GM18511 (cell line): ENCODE measurements around the gene PATL2.
"Not testable (repeated sequence)": the region's sequence is repeated elsewhere in the genome, so short reads cannot be mapped to it uniquely, and the experiment has no call there.

Experiments
- ATAC-seq: cut with Tn5 transposase; IDR thresholded peaks from one replicate; pipeline ENCODE4 v1.9.1; 2021; ENCODE audit warnings: mild to moderate bottlenecking, moderate library complexity; ENCODE audit not compliant: unreplicated experiment

PATL2 gene

GRCh38 chr15:44719293-44719999 is 8.3 kb upstream of the PATL2 start:
- ATAC-seq = peak; percentile 51

DNA sequence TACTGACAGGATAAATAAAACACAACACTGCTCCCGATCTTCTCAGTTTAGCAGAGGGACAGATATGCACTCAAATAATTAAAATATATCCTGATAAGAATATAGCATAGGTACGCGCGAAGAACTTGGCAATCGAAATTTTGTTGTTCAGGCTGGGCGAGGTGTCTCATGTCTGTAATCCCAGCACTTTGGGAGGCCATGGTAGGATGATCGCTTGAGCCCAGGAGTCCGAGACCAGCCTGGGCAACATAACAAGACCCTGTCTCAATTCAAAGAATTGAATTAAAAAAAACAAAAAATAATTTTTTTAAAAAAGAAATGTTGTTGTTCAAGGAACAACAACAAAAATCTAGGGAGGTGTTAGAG is 7.8 kb upstream of the PATL2 start:
- no peak for ATAC-seq

DNA sequence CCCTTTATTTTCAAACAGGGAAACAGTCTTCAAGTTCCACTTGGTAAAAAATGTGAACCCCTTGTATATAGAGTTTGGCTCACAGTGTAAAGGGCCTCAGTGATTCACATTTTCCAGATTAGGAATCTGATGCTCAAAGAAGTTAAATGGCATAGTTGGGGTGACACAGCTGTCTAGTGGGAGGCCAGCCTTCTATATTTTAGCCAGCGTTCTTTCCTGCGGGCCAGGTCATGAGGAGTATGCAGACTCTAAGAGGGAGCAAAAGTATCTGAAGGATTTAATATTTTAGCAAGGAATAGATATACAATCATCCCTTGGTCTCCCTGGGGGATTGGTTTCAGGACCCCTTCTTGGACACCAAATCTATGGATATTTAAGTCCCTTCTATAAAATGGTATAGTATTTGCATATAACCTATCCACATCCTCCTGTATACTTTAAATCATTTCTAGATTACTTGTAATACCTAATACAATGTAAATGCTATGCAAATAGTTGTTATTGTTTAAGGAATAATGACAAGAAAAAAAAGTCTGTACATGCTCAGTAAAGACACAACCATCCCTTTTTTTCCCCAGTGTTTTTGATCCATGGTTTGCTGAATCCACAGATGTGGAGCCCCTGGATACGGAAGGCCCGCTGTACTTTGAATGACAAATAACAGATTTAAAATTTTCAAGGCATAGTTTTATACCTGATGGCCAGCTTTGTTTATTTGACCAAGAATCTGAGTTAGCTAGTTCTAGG is 7.2 kb upstream of the PATL2 start:
- no peak for ATAC-seq

GRCh38 chr15:44716983-44717602 is 6.0 kb upstream of the PATL2 start:
- ATAC-seq = no peak

DNA sequence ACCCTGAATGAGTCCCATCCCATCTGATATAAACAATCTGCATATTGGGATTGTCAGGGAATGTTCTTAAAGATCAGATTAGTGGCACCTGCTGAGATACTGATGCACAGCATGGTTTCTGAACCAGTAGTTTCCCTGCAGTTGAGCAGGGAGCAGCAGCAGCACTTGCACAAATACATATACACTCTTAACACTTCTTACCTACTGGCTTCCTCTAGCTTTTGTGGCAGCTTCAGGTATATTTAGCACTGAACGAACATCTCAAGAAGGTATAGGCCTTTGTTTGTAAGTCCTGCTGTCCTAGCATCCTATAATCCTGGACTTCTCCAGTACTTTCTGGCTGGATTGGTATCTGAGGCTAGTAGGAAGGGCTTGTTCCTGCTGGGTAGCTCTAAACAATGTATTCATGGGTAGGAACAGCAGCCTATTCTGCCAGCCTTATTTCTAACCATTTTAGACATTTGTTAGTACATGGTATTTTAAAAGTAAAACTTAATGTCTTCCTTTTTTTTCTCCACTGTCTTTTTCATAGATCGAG is 4.7 kb upstream of the PATL2 start:
- no peak for ATAC-seq

DNA sequence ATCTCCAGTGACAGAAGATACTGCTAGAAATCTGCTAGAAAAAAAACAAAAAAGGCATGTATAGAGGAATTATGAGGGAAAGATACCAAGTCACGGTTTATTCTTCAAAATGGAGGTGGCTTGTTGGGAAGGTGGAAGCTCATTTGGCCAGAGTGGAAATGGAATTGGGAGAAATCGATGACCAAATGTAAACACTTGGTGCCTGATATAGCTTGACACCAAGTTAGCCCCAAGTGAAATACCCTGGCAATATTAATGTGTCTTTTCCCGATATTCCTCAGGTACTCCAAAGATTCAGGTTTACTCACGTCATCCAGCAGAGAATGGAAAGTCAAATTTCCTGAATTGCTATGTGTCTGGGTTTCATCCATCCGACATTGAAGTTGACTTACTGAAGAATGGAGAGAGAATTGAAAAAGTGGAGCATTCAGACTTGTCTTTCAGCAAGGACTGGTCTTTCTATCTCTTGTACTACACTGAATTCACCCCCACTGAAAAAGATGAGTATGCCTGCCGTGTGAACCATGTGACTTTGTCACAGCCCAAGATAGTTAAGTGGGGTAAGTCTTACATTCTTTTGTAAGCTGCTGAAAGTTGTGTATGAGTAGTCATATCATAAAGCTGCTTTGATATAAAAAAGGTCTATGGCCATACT is 4.1 kb upstream of the PATL2 start:
- no peak for ATAC-seq

GRCh38 chr15:44713006-44713966 is 2.2 kb upstream of the PATL2 start:
- ATAC-seq = no peak

DNA sequence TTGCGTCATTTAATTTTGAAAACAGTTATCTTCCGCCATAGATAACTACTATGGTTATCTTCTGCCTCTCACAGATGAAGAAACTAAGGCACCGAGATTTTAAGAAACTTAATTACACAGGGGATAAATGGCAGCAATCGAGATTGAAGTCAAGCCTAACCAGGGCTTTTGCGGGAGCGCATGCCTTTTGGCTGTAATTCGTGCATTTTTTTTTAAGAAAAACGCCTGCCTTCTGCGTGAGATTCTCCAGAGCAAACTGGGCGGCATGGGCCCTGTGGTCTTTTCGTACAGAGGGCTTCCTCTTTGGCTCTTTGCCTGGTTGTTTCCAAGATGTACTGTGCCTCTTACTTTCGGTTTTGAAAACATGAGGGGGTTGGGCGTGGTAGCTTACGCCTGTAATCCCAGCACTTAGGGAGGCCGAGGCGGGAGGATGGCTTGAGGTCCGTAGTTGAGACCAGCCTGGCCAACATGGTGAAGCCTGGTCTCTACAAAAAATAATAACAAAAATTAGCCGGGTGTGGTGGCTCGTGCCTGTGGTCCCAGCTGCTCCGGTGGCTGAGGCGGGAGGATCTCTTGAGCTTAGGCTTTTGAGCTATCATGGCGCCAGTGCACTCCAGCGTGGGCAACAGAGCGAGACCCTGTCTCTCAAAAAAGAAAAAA is 1.4 kb upstream of the PATL2 start:
- ATAC-seq = peak; percentile 24

DNA sequence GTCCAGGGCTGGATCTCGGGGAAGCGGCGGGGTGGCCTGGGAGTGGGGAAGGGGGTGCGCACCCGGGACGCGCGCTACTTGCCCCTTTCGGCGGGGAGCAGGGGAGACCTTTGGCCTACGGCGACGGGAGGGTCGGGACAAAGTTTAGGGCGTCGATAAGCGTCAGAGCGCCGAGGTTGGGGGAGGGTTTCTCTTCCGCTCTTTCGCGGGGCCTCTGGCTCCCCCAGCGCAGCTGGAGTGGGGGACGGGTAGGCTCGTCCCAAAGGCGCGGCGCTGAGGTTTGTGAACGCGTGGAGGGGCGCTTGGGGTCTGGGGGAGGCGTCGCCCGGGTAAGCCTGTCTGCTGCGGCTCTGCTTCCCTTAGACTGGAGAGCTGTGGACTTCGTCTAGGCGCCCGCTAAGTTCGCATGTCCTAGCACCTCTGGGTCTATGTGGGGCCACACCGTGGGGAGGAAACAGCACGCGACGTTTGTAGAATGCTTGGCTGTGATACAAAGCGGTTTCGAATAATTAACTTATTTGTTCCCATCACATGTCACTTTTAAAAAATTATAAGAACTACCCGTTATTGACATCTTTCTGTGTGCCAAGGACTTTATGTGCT is 721 bp upstream of the PATL2 start:
- ATAC-seq = peak; percentile 16

DNA sequence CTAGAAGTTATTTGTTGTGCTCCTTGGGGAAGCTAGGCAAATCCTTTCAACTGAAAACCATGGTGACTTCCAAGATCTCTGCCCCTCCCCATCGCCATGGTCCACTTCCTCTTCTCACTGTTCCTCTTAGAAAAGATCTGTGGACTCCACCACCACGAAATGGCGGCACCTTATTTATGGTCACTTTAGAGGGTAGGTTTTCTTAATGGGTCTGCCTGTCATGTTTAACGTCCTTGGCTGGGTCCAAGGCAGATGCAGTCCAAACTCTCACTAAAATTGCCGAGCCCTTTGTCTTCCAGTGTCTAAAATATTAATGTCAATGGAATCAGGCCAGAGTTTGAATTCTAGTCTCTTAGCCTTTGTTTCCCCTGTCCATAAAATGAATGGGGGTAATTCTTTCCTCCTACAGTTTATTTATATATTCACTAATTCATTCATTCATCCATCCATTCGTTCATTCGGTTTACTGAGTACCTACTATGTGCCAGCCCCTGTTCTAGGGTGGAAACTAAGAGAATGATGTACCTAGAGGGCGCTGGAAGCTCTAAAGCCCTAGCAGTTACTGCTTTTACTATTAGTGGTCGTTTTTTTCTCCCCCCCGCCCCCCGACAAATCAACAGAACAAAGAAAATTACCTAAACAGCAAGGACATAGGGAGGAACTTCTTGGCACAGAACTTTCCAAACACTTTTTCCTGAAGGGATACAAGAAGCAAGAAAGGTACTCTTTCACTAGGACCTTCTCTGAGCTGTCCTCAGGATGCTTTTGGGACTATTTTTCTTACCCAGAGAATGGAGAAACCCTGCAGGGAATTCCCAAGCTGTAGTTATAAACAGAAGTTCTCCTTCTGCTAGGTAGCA is 657 bp downstream of the PATL2 start:
- peak; percentile 34 for ATAC-seq

GRCh38 chr15:44706946-44707636 is 4.0 kb downstream of the PATL2 start:
- ATAC-seq = no peak

DNA sequence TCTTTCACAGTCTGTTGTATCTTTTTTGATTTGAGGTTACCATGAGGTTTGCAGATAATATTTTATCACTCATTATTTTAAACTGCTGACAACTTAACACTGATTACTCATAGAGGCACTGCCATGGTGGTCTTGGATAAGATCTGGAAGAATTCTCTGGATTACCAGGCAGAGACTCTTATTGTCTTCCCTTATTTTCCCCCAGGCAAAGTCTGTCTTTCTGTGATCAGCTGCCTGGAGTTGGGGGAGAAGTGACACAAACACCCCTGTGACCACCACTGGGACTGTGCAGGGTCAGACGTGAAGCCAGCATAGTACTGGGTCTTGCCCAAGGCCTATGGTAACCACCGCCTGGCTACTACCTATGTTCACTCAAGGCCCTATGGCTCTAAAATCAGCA is 4.7 kb downstream of the PATL2 start:
- ATAC-seq = no peak

- ATAC-seq = no peak
Measured at GRCh38 chr15:44705986-44706385, 5.1 kb downstream of the PATL2 start.

DNA sequence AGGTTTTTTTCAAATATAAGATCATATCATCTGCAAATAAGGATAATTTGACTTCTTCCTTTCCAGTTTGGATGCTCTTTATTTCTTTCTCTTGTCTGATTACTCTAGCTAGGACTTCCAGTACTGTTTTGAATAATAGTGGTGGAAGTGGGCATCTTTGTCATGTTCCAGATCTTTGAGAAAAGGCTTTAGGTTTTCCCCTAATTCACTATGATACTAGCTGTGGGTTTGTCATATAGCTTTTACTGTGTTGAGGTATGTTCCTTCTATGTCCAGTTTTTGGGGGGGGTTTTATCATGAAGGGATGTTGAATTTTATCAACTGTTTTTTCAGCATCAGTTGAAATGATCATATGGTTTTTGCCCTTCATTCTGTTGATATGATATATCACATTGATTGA is 10.4 kb downstream of the PATL2 start:
- not testable (repeated sequence) for ATAC-seq

- ATAC-seq = no peak
Measured at GRCh38 chr15:44698641-44699040, 12.5 kb downstream of the PATL2 start.

DNA sequence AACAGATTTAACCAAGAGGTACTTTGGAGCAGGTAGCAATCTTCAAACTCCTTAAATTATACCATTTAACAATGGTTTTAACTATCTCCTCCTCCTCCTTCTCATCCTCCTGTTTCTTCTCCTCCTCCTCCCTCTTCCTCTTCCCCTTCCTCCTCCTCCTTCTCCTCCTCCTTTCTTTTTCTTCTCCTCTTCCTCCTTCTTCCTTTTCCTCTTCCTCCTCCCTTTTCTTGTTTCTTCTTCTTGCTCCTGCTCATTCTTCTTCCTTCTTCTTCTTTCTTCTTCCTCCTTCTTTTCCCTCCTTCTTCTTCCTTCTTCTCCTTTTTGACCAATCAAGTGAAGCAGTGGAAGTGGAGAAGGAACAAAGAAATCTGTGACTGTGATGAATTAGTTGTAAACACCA is 14.1 kb downstream of the PATL2 start:
- no peak for ATAC-seq

- ATAC-seq = no peak
Measured at GRCh38 chr15:44695294-44695693, 15.8 kb downstream of the PATL2 start.

- ATAC-seq = no peak
Measured at GRCh38 chr15:44694416-44694815, 16.7 kb downstream of the PATL2 start.
